Left colon (tissue), 2 donors: ENCODE measurements around the gene IRS2. TPM values are rescaled to one million over a fixed set of nuclear protein-coding genes. Genes with fewer than 3 reads are reported as not detected.

Source experiments
- ATAC-seq: fragments of 200-7000 bp; cut with Tn5 transposase; one replicate; pipeline ENCODE4 v1.9.1; 2020; ENCODE audit warnings: mild to moderate bottlenecking, moderate library complexity
- DNase-seq, 2 donors: peaks; one replicate each; pipeline ENCODE4 v3.0.0-alpha.2; 2020
- intact Hi-C, 2 donors: fragments of 100-400 bp; cut with DNase I in 1 of 2; cut with micrococcal nuclease in 1 of 2; formaldehyde crosslinking; loops; one replicate each; pipeline versions ENCODE4 v1.11.2 to v1.14.0; 2022; cut with DNase I, micrococcal nuclease
- total RNA-seq, 2 donors: library from RNA; stranded (reverse); fragmentation: NEBNext Ultra II Directional; extraction: Animal tissue kit (Norgen Biotek cat#: 25700); gene quantifications; one replicate each; pipeline ENCODE4 v1.2.1, GENCODE V29; 2021
- donor health status: DM: no; HTN: no; CAD: no.
- donor health status: DM: yes; HTN: yes; CAD: no.

IRS2 gene
- total RNA-seq, 2 donors from 2014 or later, result 11.4 to 17.9 TPM

DNA sequence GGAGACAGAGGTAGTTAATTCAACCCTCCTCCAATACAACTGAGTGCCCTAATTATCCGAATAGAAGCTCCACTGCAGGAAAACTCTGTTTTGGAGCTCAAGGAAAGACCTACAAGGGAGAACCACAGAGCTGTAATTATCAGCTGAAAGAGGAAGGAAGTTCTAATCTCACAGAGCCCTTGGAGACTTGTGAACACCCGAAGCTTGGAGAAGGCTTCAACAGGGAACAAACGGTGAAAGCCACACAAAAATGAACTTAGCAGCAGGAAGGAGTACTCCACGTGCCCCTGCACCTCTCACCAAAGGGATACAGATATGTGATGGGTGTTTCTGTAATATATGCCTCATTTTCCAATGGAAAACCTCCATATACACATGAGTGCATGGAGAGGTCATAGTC is 61.1 kb downstream of the IRS2 start:
- DNase-seq (no peak), ATAC-seq (no peak)
- intact Hi-C loops, result no loop called here

DNA sequence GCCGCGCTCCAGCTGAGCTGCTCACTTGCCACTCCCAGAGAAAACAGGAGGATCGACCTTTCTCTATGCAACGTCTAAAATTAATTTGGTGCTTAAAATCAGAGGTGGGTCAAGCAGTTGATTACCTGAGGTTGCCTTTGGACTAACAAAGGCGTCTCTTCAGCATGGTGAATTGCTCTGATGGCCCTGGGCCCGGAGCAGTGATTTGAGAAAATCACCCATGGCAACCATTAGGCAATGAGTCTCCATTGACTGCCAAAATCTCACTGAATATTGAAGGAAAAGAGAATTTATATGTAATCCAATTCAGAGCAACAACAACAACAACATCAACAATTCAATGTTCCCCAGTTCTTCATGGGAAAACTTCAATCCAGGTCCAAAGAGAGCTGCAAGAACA is 61.8 kb downstream of the IRS2 start:
- intact Hi-C loops, result no loop called here
- ATAC-seq, result no peak
- DNase-seq, result no peak

GRCh38 chr13:109723046-109723445 is 63.3 kb downstream of the IRS2 start:
- intact Hi-C loops, result no loop called here

GRCh38 chr13:109722068-109722467 is 64.3 kb downstream of the IRS2 start:
- ATAC-seq (no peak), DNase-seq (no peak)
- intact Hi-C loops, result no loop called here

More at GRCh38 chr13:109723046-109723445, 63.3 kb downstream of the IRS2 start:
- ATAC-seq (no peak), DNase-seq (no peak)

DNA sequence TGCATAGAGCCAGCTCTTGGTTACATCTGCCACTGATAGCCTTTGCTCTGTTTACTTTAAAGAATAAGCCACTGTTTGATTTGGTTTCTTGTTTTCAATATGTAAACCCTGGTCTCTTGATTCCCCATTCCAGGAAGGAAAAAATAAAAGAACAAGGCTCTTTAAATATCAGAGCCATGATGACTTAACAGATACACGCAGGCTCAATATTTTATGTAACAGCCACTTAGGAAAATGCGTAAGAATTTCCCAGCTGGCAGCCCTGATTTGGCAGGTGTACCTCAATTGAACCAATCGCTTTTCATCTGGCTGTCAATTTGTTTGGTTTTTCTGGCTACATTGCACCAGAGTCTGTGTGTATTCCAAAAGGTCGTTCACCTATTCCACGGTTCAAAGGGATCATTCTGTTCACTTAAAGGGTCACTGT is 65.6 kb downstream of the IRS2 start:
- peak; percentile 77 for ATAC-seq
- intact Hi-C loops, result no loop called here
- no peak for DNase-seq

- ATAC-seq (no peak), DNase-seq (no peak)
- intact Hi-C loops, result no loop called here
These were observed 66.3 kb downstream of the IRS2 start for GRCh38 chr13:109719962-109720646.

- peak; percentile 71 for ATAC-seq
- DNase-seq, result no peak
- intact Hi-C loops, result no loop called here
These were observed 67.7 kb downstream of the IRS2 start for GRCh38 chr13:109718726-109719125.

DNA sequence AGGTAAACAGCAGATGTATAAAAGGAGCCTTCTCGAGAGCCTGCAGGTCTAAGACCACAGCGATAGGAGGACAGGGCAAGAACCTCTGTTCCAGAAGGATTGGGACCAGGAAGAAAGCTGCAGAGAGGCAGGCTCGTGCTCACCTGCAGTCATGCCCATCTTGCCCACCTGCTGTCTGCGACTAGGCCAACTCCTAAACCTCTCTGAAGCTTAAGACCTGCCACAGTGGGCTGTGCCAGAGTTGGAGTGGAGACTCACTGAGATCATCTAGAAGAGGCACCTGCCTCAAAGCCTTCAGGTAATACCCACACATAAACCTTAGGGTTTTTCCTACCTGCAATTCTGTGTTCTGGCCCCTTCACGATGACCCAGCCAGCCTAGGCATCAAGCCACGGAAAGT is 68.7 kb downstream of the IRS2 start:
- no peak for DNase-seq
- intact Hi-C loops, result no loop called here
- ATAC-seq, result no peak

DNA sequence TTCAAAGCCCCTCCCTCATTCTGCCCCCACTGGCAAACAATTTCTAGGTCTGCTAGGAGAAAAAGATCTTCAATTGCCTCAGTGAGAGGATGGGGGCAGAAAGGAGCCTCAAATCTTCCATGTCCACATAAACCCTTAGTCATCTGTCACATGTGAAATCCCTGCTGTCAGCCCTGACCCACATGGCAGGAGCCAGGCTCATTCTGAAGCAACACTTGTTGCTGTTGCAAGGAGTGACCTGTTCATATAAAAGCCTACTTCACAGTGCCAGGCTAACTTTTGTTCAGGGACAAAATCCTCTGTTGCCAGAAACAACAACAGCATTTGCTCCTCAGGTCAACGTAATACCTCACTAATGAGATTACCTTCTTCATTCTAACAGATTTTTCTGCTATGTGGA is 70.5 kb downstream of the IRS2 start:
- DNase-seq, result no peak
- intact Hi-C loops, result no loop called here
- no peak for ATAC-seq

DNA sequence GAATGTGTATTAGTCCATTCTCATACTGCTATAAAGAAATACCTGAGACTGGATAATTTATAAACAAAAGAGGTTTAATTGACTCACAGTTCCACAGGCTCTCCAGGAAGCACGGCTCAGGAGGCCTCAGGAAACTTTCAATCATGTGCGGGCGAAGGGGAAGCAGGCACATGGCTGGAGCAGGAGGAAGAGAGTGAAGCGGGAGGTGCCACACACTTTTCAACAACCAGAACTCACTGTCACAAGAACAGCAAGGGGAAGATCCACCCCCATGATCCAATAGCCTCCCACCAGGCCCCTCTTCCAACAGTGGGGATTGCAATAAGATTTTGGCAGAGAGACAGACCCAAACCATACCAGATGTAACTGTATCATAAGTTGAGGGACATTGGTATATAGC is 72.7 kb downstream of the IRS2 start:
- ATAC-seq (no peak), DNase-seq (no peak)
- intact Hi-C loops, result no loop called here

GRCh38 chr13:109712124-109712722 is 74.2 kb downstream of the IRS2 start:
- DNase-seq (no peak), ATAC-seq (no peak)
- intact Hi-C loops, result no loop called here

- DNase-seq (no peak), ATAC-seq (peak; percentile 43)
- intact Hi-C loops, result no loop called here
These were observed 78.4 kb downstream of the IRS2 start for GRCh38 chr13:109707742-109708617.

DNA sequence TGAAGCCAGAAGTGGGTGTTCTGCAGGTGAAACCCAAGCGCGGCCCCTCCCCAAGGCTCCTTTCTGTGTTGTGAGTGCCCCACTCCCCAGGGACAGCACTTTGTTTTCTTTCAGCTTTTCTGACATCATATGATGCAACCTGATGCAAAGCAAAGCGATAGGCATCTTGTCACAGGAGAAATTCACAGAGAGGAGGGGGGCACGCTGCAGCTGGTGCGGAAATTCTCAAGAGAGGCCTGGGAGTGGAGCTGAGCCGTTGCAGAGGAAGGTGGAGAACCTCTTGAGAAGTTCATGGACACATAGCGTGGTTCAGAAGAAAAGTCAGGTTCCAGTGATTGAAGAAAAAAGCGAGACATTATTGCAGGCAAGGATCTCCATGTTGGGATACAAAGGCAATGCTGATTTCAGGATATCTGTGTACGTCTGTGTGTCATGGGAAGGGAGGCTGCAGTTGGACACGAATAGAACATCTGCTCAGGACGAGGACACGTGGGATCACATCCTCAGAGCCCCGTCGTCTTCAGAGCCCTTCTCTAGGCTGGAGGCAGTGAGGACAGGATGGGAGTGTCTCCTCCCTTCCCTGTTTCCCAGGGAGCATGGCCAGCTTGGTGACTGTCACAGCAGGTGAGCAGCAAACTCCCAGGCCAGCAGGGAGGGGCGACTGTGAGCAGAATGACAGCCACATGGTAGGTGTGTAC is 79.2 kb downstream of the IRS2 start:
- intact Hi-C loops, result no loop called here
- DNase-seq, result no peak
- ATAC-seq, result peak; percentile 55

DNA sequence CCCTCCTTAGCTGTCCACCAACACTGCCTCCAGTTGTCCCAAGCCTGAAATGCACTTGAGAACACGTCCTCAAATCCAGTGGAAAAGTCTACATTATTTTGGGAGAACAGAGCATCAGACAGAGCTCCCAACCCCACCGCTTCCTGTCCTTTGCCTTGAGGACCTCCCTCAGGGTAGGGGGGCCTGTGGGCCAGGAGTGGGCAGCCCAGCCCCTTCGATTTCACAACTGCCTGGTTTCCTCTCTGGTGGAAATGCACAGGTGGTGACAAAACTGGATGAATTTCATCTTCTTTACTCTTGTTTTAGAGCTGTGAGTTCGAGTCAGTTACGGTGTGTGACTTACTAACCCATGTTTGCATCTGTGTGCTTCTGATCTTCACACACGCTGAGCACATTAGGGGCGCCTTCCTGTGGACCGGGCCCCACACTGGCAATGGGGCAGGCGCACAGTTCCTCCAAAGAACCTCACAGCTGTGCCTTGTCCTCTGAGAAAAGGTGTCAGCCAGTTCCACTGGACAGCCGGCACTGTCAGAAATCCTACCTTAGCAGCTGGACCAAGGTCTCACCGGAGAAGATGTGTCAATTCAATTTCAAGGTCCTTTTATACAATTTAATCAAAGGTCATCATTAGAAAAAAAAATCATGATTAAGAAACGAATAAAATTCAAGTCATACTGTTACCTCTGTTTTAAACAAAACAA is 80.2 kb downstream of the IRS2 start:
- intact Hi-C loops, result no loop called here
- no peak for DNase-seq

GRCh38 chr13:109704771-109705635 is 81.4 kb downstream of the IRS2 start:
- peak; percentile 49 for ATAC-seq
- peak; percentile 56 to 61 for DNase-seq
- intact Hi-C loops, result no loop called here

More for the DNA sequence above, 80.2 kb downstream of the IRS2 start:
- ATAC-seq, result no peak

DNA sequence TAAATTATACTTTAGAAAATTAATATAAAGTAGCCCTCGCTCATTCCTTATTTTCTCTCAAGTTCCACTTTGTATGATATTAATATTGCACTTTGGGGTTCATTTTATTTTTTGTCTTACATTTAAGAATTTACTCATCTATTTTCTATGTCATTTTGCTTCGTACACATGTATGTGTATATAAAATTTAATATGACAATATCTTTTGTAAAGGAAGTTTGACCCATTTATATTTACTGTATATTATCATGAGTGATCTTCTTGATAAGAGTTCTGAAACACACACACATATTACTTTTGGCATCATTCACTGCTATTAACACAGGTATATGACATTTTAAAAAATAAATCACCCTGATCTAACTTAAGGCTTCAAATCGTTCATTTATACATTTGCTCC is 83.1 kb downstream of the IRS2 start:
- DNase-seq (no peak), ATAC-seq (no peak)
- intact Hi-C loops, result no loop called here
